ENCODE results near the gene POMC.
"Not testable (repeated sequence)": the region's sequence is repeated elsewhere in the genome, so short reads cannot be mapped to it uniquely, and the experiment has no call there.

The POMC gene

DNA sequence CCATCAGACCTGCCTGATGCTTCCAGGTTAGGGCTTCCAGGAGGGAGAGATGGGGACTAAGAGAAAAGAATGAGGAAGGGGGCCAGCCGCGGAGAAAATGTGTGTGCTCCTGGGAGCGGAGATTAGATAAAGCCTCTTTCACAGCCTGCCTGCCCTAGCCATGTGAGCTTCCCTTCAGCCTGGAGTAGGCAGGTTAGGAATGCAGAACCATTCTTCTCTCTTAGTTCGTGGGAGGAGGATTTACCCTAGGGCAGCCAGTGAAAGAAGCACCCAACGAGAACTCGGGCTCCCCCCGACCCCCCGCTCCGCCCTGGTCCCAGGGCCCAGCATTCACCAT is 36.1 kb downstream of the POMC start:
- DNase-seq (ENCODE audit: low read depth), result no peak

DNA sequence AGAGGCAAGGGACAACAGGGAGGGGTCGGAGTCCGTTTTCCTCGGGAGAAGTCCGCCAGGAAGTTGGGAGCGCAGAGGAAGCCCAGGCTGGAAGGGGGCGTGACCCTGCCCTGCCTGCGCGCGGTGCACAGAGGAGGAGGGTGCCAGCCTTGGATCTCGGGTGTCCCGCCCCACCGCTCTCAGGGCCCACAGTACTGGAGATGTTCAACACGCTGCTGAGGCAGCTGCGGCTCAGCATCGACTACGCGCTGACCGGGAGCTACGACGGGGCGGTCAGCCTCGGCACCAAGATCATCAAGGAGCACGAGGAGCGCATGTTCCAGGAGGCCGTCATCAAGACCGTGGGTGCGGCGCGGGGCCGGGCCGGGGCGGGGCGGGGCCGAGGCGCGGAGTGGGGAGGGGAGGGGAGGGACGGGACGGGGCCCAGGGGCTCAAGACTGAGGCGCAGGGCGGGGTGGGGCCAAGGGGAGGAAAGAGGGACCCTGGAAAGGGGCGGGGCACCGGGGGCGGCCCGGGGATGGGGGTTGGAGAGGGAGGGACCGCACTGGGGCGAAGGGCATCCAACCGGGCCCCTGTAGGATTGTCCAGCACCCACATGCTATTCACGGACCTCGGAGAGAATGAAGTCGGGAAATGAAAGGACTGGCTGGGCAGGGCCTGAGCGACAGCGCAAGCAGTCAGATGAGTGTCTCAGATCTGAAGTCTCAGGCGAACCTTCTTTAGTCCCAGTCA is 36.6 kb downstream of the POMC start:
- DNase-seq (ENCODE audit: low read depth), result no peak

DNA sequence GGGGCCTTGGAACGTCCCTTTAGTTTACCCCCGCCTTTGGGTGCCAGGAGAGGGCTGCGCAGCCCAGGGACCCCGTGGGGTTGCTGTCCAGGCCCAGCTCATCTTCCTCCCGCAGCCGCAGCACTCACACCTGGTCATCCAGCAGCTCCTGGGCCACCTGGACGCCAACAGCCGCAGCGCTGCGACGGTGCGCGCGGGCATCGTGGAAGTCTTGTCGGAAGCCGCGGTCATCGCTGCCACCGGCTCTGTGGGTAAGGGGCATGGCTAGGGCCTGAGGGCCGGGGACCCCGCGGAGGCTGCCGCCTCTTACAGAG is 37.2 kb downstream of the POMC start:
- no peak for DNase-seq (ENCODE audit: low read depth)

DNA sequence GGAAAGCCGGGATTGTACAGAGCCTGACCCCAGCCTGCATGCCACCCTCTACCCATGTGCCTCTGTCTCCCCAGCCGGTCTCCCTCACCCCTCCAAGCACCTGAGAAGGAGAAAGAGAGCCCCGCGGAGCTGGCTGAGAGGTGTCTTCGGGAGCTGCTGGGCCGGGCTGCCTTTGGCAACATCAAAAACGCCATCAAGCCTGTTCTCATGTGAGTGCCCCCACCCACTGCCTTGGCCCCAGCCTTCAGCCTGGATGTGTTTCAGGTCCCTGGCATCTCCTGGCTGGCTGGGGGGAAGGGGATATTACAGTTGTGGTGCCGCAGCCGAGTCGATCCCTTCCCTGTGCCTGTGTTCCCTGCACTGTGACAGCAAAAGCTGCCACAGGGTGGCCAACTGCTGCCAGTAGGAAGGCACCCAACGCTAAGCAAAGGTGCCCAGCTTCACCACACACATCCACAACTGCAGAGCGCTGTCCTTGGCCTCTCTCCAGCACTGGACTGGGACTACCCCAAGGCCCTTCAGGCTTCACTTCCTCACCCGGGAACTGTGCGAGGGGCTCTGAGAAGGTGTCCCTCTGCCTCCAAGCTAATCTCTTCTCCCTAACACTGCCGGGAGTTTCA is 38.4 kb downstream of the POMC start:
- DNase-seq (ENCODE audit: low read depth), result no peak

- no peak for DNase-seq (ENCODE audit: low read depth)
Measured at GRCh38 chr2:25127646-25128045, 40.7 kb downstream of the POMC start.

GRCh38 chr2:25127071-25127470 is 41.3 kb downstream of the POMC start:
- DNase-seq (ENCODE audit: low read depth), result not testable (repeated sequence)

- DNase-seq (ENCODE audit: low read depth), result no peak
Measured at GRCh38 chr2:25125976-25126375, 42.4 kb downstream of the POMC start.

- DNase-seq (ENCODE audit: low read depth), result no peak
Measured at GRCh38 chr2:25125189-25125588, 43.2 kb downstream of the POMC start.

DNA sequence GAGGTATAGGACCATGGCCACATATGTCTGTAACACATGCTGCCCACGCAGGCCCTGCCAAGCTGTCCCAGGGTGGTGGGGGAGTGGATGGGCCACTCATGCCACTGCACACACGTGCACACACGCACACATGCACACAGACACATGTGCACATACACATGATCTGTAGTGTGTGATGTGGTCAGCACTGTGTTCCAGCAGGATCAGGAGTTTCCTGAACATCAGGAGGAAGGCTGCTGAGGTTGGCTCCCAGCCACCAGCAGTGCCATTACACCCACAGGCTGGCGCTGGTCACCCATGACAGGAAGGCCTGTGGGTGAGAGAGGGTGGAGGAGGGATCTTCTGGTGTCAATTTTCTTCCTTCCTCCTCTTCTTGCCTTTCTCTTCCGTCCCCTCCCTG is 44.7 kb downstream of the POMC start:
- DNase-seq (ENCODE audit: low read depth), result no peak

- DNase-seq (ENCODE audit: low read depth), result no peak
Measured at GRCh38 chr2:25122367-25122766, 46.0 kb downstream of the POMC start.

GRCh38 chr2:25119263-25119662 is 49.1 kb downstream of the POMC start:
- DNase-seq (ENCODE audit: low read depth), result no peak

DNA sequence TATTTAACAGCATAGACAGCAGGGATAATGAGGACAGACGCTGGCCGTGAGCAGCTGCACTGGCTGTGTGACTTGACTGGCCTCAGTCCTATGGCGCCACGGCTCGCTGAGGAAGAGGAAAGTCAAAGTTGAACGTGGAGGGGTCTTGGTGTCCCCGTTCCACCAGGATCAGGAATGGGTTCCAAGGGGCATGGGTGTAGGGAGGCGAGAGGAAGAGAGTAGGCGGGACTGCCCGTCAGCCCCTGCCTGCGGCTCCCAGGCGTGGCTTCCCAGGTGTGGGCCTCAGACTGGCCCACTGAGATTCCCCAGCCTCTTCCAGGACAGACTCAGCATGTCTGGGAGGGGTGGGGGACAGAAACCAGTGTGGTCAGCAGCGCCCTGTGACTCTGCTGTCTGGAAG is 51.4 kb downstream of the POMC start:
- no peak for DNase-seq (ENCODE audit: low read depth)

DNA sequence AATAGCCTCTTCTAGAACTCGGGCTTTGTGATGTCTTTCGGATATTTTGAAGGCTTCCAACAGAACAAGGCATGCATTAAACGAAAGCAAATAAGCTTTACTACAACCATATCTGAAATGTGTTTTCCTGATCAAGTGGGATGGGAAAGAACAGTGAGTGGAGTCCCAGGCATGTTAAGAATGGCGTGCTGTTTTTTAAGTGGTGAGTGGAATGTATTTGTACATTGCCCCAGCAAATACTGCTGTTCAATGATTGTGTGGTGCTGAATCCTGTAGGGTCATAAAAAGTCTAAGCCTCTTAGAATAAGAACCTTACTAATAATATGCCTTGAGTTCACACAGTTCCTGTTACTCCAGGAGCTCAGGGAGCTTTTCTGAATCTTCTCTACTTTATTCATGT is 52.5 kb downstream of the POMC start:
- DNase-seq (ENCODE audit: low read depth), result no peak

GRCh38 chr2:25115249-25115883 is 53.0 kb downstream of the POMC start:
- no peak for DNase-seq (ENCODE audit: low read depth)

DNA sequence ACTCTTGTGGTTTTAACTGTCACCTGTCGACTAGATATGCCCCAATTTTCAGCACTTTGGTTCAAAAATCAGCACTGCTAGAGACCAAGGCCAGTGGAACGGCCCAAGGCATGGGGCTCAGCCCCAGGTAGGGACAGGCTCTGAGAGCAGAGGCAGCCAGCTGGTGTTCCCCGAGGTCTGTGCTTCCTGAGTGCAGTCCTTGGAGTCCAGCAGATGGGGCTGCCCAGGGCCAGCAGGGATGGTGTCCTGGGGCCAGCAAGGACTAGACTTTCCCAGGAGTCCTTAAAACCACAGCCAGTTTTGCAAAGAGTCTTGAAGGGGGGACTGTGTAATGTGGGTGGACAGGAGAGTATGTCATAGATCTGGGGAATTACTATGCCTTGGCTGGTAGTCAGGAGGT is 56.3 kb downstream of the POMC start:
- DNase-seq (ENCODE audit: low read depth), result no peak

All from stimulated activated CD8-positive, alpha-beta memory T cell treated with anti-CD3 and anti-CD28 coated beads, Interleukin-15, amount 100 ng/mL, for 24 hours (primary cell).